Glutamatergic neuron (in vitro differentiated cells): ENCODE measurements around the gene COL21A1. TPM values are rescaled to one million over a fixed set of nuclear protein-coding genes. Genes with fewer than 3 reads are reported as not detected.

Source experiments
- DNase-seq: peaks from one replicate; pipeline ENCODE4 v3.0.0; 2022
- H3K27ac Mint-ChIP-seq: one replicate; pipeline ENCODE4 v1.8.0; 2020; ENCODE audit warnings: mild to moderate bottlenecking, mixed read lengths, inconsistent platforms; ENCODE audit not compliant: unreplicated experiment
- H3K27me3 Mint-ChIP-seq: one replicate; pipeline ENCODE4 v1.8.0; 2020; ENCODE audit warnings: mild to moderate bottlenecking, moderate library complexity, mixed read lengths, inconsistent platforms; ENCODE audit not compliant: unreplicated experiment
- H3K36me3 Mint-ChIP-seq: one replicate; pipeline ENCODE4 v1.8.0; 2020; ENCODE audit warnings: mild to moderate bottlenecking, mixed read lengths, inconsistent platforms; ENCODE audit not compliant: unreplicated experiment
- H3K4me1 Mint-ChIP-seq: one replicate; pipeline ENCODE4 v1.8.0; 2020; ENCODE audit warnings: mild to moderate bottlenecking, low read depth, mixed read lengths, inconsistent platforms; ENCODE audit not compliant: unreplicated experiment
- H3K4me3 Mint-ChIP-seq: one replicate; pipeline ENCODE4 v1.8.0; 2020; ENCODE audit warnings: mild to moderate bottlenecking, mixed read lengths, inconsistent platforms; ENCODE audit not compliant: unreplicated experiment
- H3K9me3 Mint-ChIP-seq: one replicate; pipeline ENCODE4 v1.8.0; 2020; ENCODE audit warnings: mild to moderate bottlenecking, moderate library complexity, mixed read lengths, inconsistent platforms; ENCODE audit not compliant: unreplicated experiment
- CTCF ChIP-seq: fragments of 200-600 bp; sonication (generic); IDR thresholded peaks from one replicate; pipeline ENCODE4 v1.5.0; 2021; ENCODE audit not compliant: partially characterized antibody, unreplicated experiment
- total RNA-seq: library from RNA; stranded (reverse); fragmentation: NEBNext Ultra II Directional; extraction: Animal tissue kit (Norgen Biotek cat#: 25700); gene quantifications from one replicate; pipeline ENCODE4 v1.2.1, GENCODE V29; 2021; ENCODE audit not compliant: unreplicated experiment

Gene COL21A1
- total RNA-seq, 1 donor from 2014 or later: 0.69 TPM

GRCh38 chr6:56151609-56152224 lies 95.7 kb downstream of the COL21A1 start:
- no peak for TF ChIP-seq CTCF
- H3K27me3 Mint-ChIP-seq: no peaks in the 10 kb centered on the region
- DNase-seq: no peak
- peak overlapping the region; percentile 45 for H3K27ac Mint-ChIP-seq
- H3K36me3 Mint-ChIP-seq: peaks cover 5% of the 10 kb centered on the region
- H3K4me1 Mint-ChIP-seq: peaks cover 9% of the 10 kb centered on the region
- peaks cover 3% of the 10 kb centered on the region for H3K9me3 Mint-ChIP-seq
- H3K4me3 Mint-ChIP-seq: no peak overlapping the region

GRCh38 chr6:56148488-56149186 lies 98.7 kb downstream of the COL21A1 start:
- Mint-ChIP-seq H3K9me3 (peaks cover 3% of the 10 kb centered on the region), H3K27me3 (no peaks in the 10 kb centered on the region), H3K4me1 (peaks cover 9% of the 10 kb centered on the region), H3K27ac (no peak overlapping the region), H3K4me3 (no peak overlapping the region), H3K36me3 (no peaks in the 10 kb centered on the region)
- no peak for DNase-seq
- no peak for TF ChIP-seq CTCF

GRCh38 chr6:56147766-56148165 lies 99.6 kb downstream of the COL21A1 start:
- Mint-ChIP-seq H3K9me3 (no peaks in the 10 kb centered on the region), H3K4me1 (peaks cover 4% of the 10 kb centered on the region), H3K36me3 (no peaks in the 10 kb centered on the region), H3K27ac (no peak overlapping the region), H3K4me3 (no peak overlapping the region), H3K27me3 (no peaks in the 10 kb centered on the region)
- TF ChIP-seq CTCF: no peak
- DNase-seq: no peak

DNA sequence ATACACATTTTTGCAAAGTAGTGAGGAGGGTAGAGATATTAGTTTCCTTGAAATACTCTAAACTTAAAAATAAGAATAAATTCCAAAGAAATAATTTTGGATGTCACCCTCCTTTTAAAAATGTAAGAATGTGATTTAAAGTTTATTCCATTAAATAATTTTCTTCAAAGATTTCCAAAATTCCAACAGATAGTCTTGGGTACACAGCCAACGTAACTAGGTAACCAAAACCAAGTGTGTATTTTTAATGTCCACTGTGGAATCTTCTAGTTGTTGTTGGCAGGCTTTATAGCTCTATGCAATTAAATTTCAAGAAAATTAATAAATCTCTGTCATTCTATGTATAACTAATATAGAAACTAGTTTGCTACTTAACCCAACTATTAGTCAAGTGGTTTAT lies 101.3 kb downstream of the COL21A1 start:
- Mint-ChIP-seq H3K27me3 (no peaks in the 10 kb centered on the region), H3K27ac (no peak overlapping the region), H3K4me1 (no peaks in the 10 kb centered on the region), H3K36me3 (no peaks in the 10 kb centered on the region), H3K4me3 (no peak overlapping the region), H3K9me3 (no peaks in the 10 kb centered on the region)
- TF ChIP-seq CTCF: no peak
- no peak for DNase-seq

DNA sequence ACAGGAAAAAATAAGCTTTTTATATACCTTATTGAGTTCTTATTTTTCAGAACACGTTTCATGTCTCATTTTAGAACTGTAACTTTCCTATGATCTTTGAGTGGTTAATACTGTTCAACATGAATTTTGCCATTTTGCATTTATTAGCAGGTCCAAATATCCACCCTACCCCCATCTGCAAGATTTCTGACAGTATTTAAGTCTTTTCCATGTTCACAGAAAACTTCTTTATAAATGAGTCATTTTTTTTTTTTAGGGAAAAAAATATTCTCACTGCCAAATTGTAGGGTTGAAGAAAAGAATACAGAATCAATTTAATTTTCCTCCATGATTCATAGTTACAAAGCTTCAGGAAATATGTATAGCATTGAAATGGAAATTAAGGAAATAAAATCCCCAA lies 101.8 kb downstream of the COL21A1 start:
- H3K9me3 Mint-ChIP-seq: no peaks in the 10 kb centered on the region
- TF ChIP-seq CTCF: no peak
- H3K4me3 Mint-ChIP-seq: no peak overlapping the region
- H3K36me3 Mint-ChIP-seq: no peaks in the 10 kb centered on the region
- H3K27ac Mint-ChIP-seq: no peak overlapping the region
- no peak for DNase-seq
- H3K27me3 Mint-ChIP-seq: no peaks in the 10 kb centered on the region
- H3K4me1 Mint-ChIP-seq: no peaks in the 10 kb centered on the region
